Fibroblast of lung (primary cell): ENCODE data around the gene ACER3. TPM values are rescaled to one million over a fixed set of nuclear protein-coding genes. Genes with fewer than 3 reads are reported as not detected.
A peak's percentile ranks its signal among the peaks of the same experiment; 100 is the strongest.

Experiments used
- DNase-seq, 2 donors: peaks; one replicate each; pipeline versions ENCODE4 v3.0.0 to v3.0.0-alpha.2; 2010; ENCODE audit warnings: low read depth in 2 of 2
- H2AFZ ChIP-seq: 2 replicates; pipeline ENCODE4 v1.5.1; 2012; ENCODE audit warnings: low read length, control low read depth, inconsistent platforms
- H3K27ac ChIP-seq: 2 replicates; pipeline ENCODE4 v1.5.1; 2011; ENCODE audit warnings: low read length, control low read depth; ENCODE audit not compliant: insufficient read depth
- H3K27me3 ChIP-seq: 2 replicates; pipeline ENCODE4 v1.5.1; 2011; ENCODE audit warnings: mild to moderate bottlenecking, low read length; ENCODE audit not compliant: control insufficient read depth, insufficient read depth
- H3K36me3 ChIP-seq: 2 replicates; pipeline ENCODE4 v1.5.1; 2011; ENCODE audit warnings: low read length; ENCODE audit not compliant: control insufficient read depth, insufficient read depth
- H3K4me1 ChIP-seq: 2 replicates; pipeline ENCODE4 v1.5.1; 2011; ENCODE audit warnings: low read length; ENCODE audit not compliant: control insufficient read depth, insufficient read depth; ENCODE audit errors: extremely low read depth
- H3K4me2 ChIP-seq: 2 replicates; pipeline ENCODE4 v1.5.1; 2011; ENCODE audit warnings: low read length, control low read depth; ENCODE audit not compliant: insufficient read depth; ENCODE audit errors: extremely low read depth
- H3K4me3 ChIP-seq, 4 experiments: fragments of 200-600 bp in 1 of 4; sonication (generic) in 1 of 4; replicated peaks in 1 of 4; 2 replicates each; pipeline ENCODE4 v1.5.1; 2011 to 2016; ENCODE audit warnings: low read length in 4 of 4, low read depth in 3 of 4, mild to moderate bottlenecking in 3 of 4, control low read depth in 2 of 4, inconsistent platforms in 1 of 4, mixed read lengths in 1 of 4; ENCODE audit not compliant: insufficient read depth in 1 of 4; ENCODE audit errors: control extremely low read depth in 1 of 4
- H3K79me2 ChIP-seq: 2 replicates; pipeline ENCODE4 v1.5.1; 2012; ENCODE audit warnings: mild to moderate bottlenecking, low read length, inconsistent platforms; ENCODE audit not compliant: control insufficient read depth, insufficient read depth
- H3K9ac ChIP-seq: 2 replicates; pipeline ENCODE4 v1.5.1; 2011; ENCODE audit warnings: mild to moderate bottlenecking, low read length, control low read depth; ENCODE audit not compliant: insufficient read depth
- H3K9me3 ChIP-seq: 2 replicates; pipeline ENCODE4 v1.5.1; 2012; ENCODE audit warnings: low read depth, low read length; ENCODE audit not compliant: control insufficient read depth, insufficient read depth
- H4K20me1 ChIP-seq: 2 replicates; pipeline ENCODE4 v1.5.1; 2011; ENCODE audit warnings: low read length; ENCODE audit not compliant: control insufficient read depth, insufficient read depth; ENCODE audit errors: extremely low read depth
- CTCF ChIP-seq, 2 donors: IDR thresholded peaks in 1 of 2; conservative IDR thresholded peaks in 1 of 2; 1 replicate in 1 of 2; 2 replicates in 1 of 2; pipeline ENCODE4 v1.5.1; 2011 to 2012; ENCODE audit warnings: low read length in 2 of 2, control low read depth in 1 of 2, inconsistent platforms in 1 of 2, low read depth in 1 of 2, mild to moderate bottlenecking in 1 of 2
- EZH2 ChIP-seq: IDR thresholded peaks from 2 replicates; pipeline ENCODE4 v1.5.1; 2012; ENCODE audit warnings: low read length, control low read depth, mild to moderate bottlenecking; ENCODE audit errors: missing control alignments
- polyA plus RNA-seq, 2 donors: library from polyadenylated mRNA; depleted of rRNA in 1 of 2; stranded (reverse) in 1 of 2; unstranded in 1 of 2; fragments of >200 nt; gene quantifications; 2 replicates each; pipeline ENCODE4 v1.2.1, GENCODE V29; 2011 to 2012; ENCODE audit warnings: missing spikeins in 1 of 2
- total RNA-seq: library from RNA; depleted of rRNA; stranded (reverse); fragments of >200 nt; gene quantifications from 2 replicates; pipeline ENCODE4 v1.2.1, GENCODE V29; 2014

Gene ACER3
- total and polyA plus RNA-seq, 2 donors (not counting 1 experiment from before 2014, with no cell fraction given) = 6.1 to 22.3 TPM

- H3K4me2 ChIP-seq = no peak overlapping the region
- H3K4me1 ChIP-seq = no peaks in the 10 kb centered on the region
- no peaks in the 10 kb centered on the region for H3K79me2 ChIP-seq
- no peaks in the 10 kb centered on the region for H4K20me1 ChIP-seq
- H2AFZ ChIP-seq = no peak overlapping the region
- no peaks in the 10 kb centered on the region for H3K9me3 ChIP-seq
- H3K27me3 ChIP-seq = no peaks in the 10 kb centered on the region
- H3K4me3 ChIP-seq = no peak overlapping the region
- no peak for DNase-seq
- TF ChIP-seq CTCF (conservative IDR thresholded peaks at IDR 0.05 in 1 of 2, IDR thresholded peaks at IDR 0.05 in 1 of 2; ENCODE audit: low read depth in 1 of 2, low read length in 2 of 2) = no peak
- TF ChIP-seq EZH2 = no peak
- H3K9ac ChIP-seq = no peak overlapping the region
- no peaks in the 10 kb centered on the region for H3K36me3 ChIP-seq
- H3K27ac ChIP-seq = no peak overlapping the region
These were observed 41.6 kb downstream of the ACER3 start for GRCh38 chr11:76902121-76903014.

- DNase-seq = no peak
- Histone ChIP-seq H3K27ac (no peak overlapping the region), H3K79me2 (no peaks in the 10 kb centered on the region), H3K4me2 (no peak overlapping the region), H3K4me1 (no peaks in the 10 kb centered on the region), H3K27me3 (no peaks in the 10 kb centered on the region), H3K4me3 (no peak overlapping the region), H3K36me3 (no peaks in the 10 kb centered on the region), H2AFZ (no peak overlapping the region), H4K20me1 (no peaks in the 10 kb centered on the region), H3K9ac (no peak overlapping the region), H3K9me3 (no peaks in the 10 kb centered on the region)
- TF ChIP-seq EZH2 (no peak), CTCF (conservative IDR thresholded peaks at IDR 0.05 in 1 of 2, IDR thresholded peaks at IDR 0.05 in 1 of 2; ENCODE audit: low read depth in 1 of 2, low read length in 2 of 2) (no peak)
These were observed 42.6 kb downstream of the ACER3 start for GRCh38 chr11:76903325-76903724.

GRCh38 chr11:76910620-76911414 is 50.1 kb downstream of the ACER3 start:
- Histone ChIP-seq H3K79me2 (no peaks in the 10 kb centered on the region), H3K27me3 (no peaks in the 10 kb centered on the region), H3K4me1 (peaks cover 2% of the 10 kb centered on the region), H3K9ac (no peak overlapping the region), H4K20me1 (no peaks in the 10 kb centered on the region), H3K27ac (peak overlapping the region; percentile 13), H3K4me3 (no peak overlapping the region), H2AFZ (no peak overlapping the region), H3K36me3 (no peaks in the 10 kb centered on the region), H3K9me3 (no peaks in the 10 kb centered on the region), H3K4me2 (no peak overlapping the region)
- DNase-seq = peak in 1 of 2 donors; percentile 71
- no peak for TF ChIP-seq CTCF (conservative IDR thresholded peaks at IDR 0.05 in 1 of 2, IDR thresholded peaks at IDR 0.05 in 1 of 2; ENCODE audit: low read depth in 1 of 2, low read length in 2 of 2)
